ENCODE data around the gene CCR2. TPM values are rescaled to one million over a fixed set of nuclear protein-coding genes. Genes with fewer than 3 reads are reported as not detected.

Gene CCR2
- total RNA-seq, 4 donors from 2014 or later, result 0.46 to 6.0 (median 2.3) TPM

DNA sequence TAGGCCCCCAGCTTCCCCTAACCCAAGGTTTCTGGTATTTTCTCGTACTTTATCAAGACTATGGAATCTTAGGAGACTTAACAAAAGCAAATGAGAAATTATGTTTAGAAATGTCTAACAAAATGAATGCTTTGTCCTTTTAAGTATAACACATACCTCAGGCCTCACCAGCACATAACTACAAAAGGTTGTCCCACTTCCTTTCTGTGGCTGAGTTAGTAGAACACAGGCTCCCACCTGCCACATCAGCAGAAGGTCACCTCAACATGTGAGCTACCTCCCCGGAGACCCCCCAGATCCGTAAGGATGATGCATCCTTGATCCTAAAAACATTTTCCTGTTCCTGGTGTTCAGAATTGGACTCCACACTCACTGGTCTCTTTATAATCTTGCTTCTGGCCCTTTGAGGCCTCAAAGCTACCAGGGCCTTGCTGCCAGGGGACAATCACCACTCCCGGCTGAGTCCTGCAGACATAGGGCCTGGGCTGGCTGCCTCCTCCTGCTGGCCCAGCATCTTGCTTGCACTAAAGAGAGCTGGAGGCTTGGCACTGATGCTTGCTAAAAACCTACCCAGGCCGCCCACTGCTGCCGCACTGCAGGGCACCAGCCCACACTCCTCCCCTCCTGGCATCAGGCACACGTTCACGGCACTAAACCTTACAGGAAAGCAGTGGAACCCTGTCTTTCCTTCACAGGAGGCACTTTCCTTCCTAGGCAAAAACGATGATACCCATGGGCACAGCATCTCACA is 56.0 kb downstream of the CCR2 start:
- no peaks in the 10 kb centered on the region for H3K9me3 ChIP-seq
- 92% methylated on average over 9 of the region's 9 CpGs for WGBS
- H3K4me1 ChIP-seq, result peaks cover 10 to 25% (median 16%) of the 10 kb centered on the region in 4 donors
- intact Hi-C loops (cut with DNase I), result no loop called here
- no peaks in the 10 kb centered on the region for H3K36me3 ChIP-seq
- H3K4me3 ChIP-seq, result no peak overlapping the region
- TF ChIP-seq EP300 (IDR thresholded peaks at IDR 0.05) (no peak), POLR2AphosphoS5 (IDR thresholded peaks at IDR 0.05) (no peak), POLR2A (IDR thresholded peaks at IDR 0.05; ENCODE audit: low read depth) (no peak)
- TF ChIP-seq, protein P1, sequence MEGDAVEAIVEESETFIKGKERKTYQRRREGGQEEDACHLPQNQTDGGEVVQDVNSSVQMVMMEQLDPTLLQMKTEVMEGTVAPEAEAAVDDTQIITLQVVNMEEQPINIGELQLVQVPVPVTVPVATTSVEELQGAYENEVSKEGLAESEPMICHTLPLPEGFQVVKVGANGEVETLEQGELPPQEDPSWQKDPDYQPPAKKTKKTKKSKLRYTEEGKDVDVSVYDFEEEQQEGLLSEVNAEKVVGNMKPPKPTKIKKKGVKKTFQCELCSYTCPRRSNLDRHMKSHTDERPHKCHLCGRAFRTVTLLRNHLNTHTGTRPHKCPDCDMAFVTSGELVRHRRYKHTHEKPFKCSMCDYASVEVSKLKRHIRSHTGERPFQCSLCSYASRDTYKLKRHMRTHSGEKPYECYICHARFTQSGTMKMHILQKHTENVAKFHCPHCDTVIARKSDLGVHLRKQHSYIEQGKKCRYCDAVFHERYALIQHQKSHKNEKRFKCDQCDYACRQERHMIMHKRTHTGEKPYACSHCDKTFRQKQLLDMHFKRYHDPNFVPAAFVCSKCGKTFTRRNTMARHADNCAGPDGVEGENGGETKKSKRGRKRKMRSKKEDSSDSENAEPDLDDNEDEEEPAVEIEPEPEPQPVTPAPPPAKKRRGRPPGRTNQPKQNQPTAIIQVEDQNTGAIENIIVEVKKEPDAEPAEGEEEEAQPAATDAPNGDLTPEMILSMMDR (IDR thresholded peaks at IDR 0.05), result no peak
- H3K27me3 ChIP-seq, result peaks cover 0 to 13% (median 0%) of the 10 kb centered on the region in 4 donors
- no peak overlapping the region for H3K27ac ChIP-seq (replicated peaks in 1 of 4)
- DNase-seq (ENCODE audit: extremely low spot score), result no peak

Other genes starting within 250 kb of the CCR2 start
- 10 to 100 TPM in 1 of 4 donors, 1 to 10 TPM in 3; 5.3 to 42.1 (median 6.5) TPM for gene CCR1, start 145.8 kb upstream of the CCR2 start, total RNA-seq
- not detected for gene CCR3, start 111.7 kb upstream of the CCR2 start, total RNA-seq
- gene CCR5, start 16.8 kb downstream of the CCR2 start, total RNA-seq, result 1 to 10 TPM in 1 of 4 donors, under 1 TPM in 3; 0.39 to 3.0 (median 0.44) TPM
- 1 to 10 TPM; 1.1 to 3.0 (median 2.0) TPM for gene CCRL2, start 53.1 kb downstream of the CCR2 start, total RNA-seq
- 1 to 10 TPM in 1 of 4 donors, under 1 TPM in 3; 0.45 to 1.7 (median 0.87) TPM for gene LTF, start 110.8 kb downstream of the CCR2 start, total RNA-seq
- gene RTP3, start 143.9 kb downstream of the CCR2 start, total RNA-seq, result not detected
- gene LRRC2, start 212.2 kb downstream of the CCR2 start, total RNA-seq, result under 1 TPM; 0.32 to 0.83 (median 0.55) TPM